Measurements from ENCODE around the gene BAHD1. TPM values are rescaled to one million over a fixed set of nuclear protein-coding genes. Genes with fewer than 3 reads are reported as not detected.

The BAHD1 gene
- total RNA-seq, 2 donors from 2014 or later, result 10.1 to 16.2 TPM

DNA sequence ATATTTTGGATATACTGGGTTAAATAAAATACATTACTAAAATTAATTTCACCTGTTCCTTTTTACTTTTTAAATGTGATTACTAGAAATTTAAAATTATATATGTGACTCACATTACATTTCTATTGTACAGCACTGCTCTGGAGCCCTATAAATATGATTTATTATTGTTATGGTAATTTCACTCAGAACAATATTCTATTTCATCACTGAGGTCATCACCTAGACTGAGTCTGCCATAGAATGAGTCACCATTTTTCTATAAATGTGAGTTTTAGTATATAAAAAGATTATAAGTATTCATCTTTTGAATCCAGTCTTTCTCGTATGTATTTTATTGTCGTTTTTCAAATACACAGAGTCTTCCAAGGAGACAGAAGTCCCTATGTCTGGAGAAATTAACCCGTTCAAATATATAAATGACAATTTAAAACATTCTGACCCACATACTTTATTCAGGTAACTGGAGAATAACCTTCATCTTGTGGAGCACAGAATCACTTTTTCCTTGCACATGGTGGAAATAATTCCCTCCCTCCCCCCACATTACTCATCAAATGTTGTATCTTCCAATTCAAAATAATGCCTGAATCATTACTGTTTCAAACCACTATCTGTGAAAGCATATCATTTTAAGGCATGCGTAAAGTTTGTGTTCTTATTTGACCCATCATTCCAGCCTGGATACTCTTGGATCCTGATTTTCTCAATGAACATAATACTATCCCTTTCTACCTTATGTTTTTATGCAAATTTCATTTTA is 60.0 kb downstream of the BAHD1 start:
- TF ChIP-seq, protein P1, sequence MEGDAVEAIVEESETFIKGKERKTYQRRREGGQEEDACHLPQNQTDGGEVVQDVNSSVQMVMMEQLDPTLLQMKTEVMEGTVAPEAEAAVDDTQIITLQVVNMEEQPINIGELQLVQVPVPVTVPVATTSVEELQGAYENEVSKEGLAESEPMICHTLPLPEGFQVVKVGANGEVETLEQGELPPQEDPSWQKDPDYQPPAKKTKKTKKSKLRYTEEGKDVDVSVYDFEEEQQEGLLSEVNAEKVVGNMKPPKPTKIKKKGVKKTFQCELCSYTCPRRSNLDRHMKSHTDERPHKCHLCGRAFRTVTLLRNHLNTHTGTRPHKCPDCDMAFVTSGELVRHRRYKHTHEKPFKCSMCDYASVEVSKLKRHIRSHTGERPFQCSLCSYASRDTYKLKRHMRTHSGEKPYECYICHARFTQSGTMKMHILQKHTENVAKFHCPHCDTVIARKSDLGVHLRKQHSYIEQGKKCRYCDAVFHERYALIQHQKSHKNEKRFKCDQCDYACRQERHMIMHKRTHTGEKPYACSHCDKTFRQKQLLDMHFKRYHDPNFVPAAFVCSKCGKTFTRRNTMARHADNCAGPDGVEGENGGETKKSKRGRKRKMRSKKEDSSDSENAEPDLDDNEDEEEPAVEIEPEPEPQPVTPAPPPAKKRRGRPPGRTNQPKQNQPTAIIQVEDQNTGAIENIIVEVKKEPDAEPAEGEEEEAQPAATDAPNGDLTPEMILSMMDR (IDR thresholded peaks at IDR 0.05), result no peak
- H3K36me3 ChIP-seq (replicated peaks in 1 of 2; ENCODE audit: insufficient read depth in 1 of 2, low read depth in 2 of 2), result no peaks in the 10 kb centered on the region
- H3K27me3 ChIP-seq, result no peaks in the 10 kb centered on the region
- no peak overlapping the region for H3K4me3 ChIP-seq
- H3K9me3 ChIP-seq, result no peaks in the 10 kb centered on the region
- no peaks in the 10 kb centered on the region for H3K4me1 ChIP-seq
- no peak overlapping the region for H3K27ac ChIP-seq
- 70 to 75% methylated on average over 4 of the region's 4 CpGs for WGBS, 2 donors
- intact Hi-C loops (cut with DNase I), result no loop called here
- no peak for ATAC-seq
- DNase-seq, result no peak

DNA sequence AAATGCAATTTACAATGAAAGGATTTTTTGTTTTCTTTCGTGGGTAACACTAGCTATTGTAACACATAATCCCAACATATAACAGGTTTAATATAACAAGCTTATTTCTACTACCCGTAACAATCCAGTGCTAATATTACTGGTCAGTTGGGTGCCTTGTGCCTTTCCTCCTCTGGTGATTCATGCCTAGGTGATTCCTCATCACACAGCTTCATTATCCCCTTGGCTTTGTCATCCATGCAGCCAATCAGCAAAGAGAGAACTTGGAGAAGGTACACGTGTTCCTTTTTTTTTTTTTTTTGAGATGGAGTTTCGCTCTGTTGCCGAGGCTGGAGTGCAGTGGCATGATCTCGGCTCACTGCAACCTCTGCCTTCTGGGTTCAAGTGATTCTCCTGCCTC is 60.7 kb downstream of the BAHD1 start:
- no peak for TF ChIP-seq POLR2A (IDR thresholded peaks at IDR 0.05)
- TF ChIP-seq, protein P1 (IDR thresholded peaks at IDR 0.05), result no peak
- DNase-seq (no peak), ATAC-seq (no peak)
- intact Hi-C loops (cut with DNase I), result no loop called here
- 75 to 81% methylated on average over 6 of the region's 6 CpGs for WGBS, 2 donors
- Histone ChIP-seq H3K36me3 (replicated peaks in 1 of 2; ENCODE audit: insufficient read depth in 1 of 2, low read depth in 2 of 2) (no peaks in the 10 kb centered on the region), H3K9me3 (no peaks in the 10 kb centered on the region), H3K4me1 (peaks cover under 1% of the 10 kb centered on the region), H3K27ac (no peak overlapping the region), H3K27me3 (no peaks in the 10 kb centered on the region), H3K4me3 (no peak overlapping the region)

DNA sequence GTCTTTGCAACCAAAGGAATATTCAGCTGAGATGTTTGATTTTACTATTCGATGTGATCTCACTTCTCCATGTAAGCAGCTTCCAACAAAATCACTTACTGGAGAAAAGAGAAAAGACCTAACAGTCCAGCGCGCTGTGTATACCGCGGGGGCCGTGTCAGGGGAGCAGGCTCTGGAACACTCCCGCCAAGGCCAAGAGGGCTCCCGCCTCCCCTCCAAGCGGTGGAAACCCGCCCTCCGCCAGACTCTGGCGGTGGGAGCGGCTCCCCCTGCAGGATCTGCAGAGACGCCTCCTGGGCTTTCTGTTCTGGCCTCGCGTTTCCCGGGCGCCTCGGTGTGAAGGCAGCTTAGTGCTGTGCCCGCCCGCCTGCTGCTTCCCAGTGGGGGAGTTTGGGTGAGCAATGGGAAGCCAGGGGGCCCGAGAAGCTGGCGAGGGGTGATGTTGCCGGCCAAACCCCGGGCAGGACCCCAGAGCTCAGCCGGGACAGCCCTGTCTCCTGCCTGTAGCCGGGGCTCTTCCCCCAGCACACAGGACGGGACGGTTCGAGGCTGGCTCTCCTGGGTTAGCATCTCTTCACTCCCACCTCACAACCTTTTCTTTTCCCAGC is 66.3 kb downstream of the BAHD1 start:
- DNase-seq, result peak; percentile 72 to 88 (median 83)
- 4% methylated on average over 12 to 30 of the region's 30 CpGs for WGBS, 2 donors
- peak; percentile 81 for ATAC-seq
- H3K9me3 ChIP-seq, result no peaks in the 10 kb centered on the region
- H3K4me1 ChIP-seq, result peaks cover 23% of the 10 kb centered on the region
- no peak for TF ChIP-seq POLR2A (IDR thresholded peaks at IDR 0.05)
- TF ChIP-seq, protein P1 (IDR thresholded peaks at IDR 0.05), result peak; percentile 51 to 83 (median 69)
- H3K27ac ChIP-seq, result peak overlapping the region in 1 of 4 donors; percentile 40
- no peaks in the 10 kb centered on the region for H3K27me3 ChIP-seq
- intact Hi-C loops (cut with DNase I), result no loop called here
- H3K36me3 ChIP-seq (replicated peaks in 1 of 2; ENCODE audit: insufficient read depth in 1 of 2, low read depth in 2 of 2), result no peaks in the 10 kb centered on the region
- no peak overlapping the region for H3K4me3 ChIP-seq

DNA sequence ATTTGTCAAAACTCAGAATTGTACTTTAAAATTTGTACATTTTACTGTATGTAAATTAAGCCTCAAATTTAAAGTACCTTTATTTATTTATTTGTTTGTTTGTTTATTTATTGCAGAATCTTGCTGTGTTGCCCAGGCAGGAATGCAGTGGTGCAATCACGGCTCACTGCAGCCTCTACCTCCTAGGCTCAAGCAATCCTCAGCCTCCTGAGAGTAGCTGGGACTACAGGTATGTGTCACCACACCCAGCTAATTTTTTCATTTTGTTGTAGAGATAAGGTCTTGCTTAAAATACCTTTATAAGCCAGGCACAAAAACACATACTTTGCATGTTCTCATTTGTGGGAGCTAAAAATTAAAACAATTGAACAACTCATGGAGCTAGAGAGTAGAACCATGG is 67.5 kb downstream of the BAHD1 start:
- TF ChIP-seq, protein P1 (IDR thresholded peaks at IDR 0.05), result no peak
- no peak for TF ChIP-seq POLR2A (IDR thresholded peaks at IDR 0.05)
- H3K9me3 ChIP-seq, result no peaks in the 10 kb centered on the region
- peaks cover 24% of the 10 kb centered on the region for H3K4me1 ChIP-seq
- no peak overlapping the region for H3K4me3 ChIP-seq
- H3K27me3 ChIP-seq, result no peaks in the 10 kb centered on the region
- intact Hi-C loops (cut with DNase I), result no loop called here
- 94 to 100% methylated on average over 1 of the region's 1 CpG for WGBS, 2 donors
- ATAC-seq (no peak), DNase-seq (no peak)
- no peak overlapping the region for H3K27ac ChIP-seq
- H3K36me3 ChIP-seq (replicated peaks in 1 of 2; ENCODE audit: insufficient read depth in 1 of 2, low read depth in 2 of 2), result no peaks in the 10 kb centered on the region

Data from body of pancreas (tissue), 4 donors.